ENCODE measurements around the gene MPP3. TPM values are rescaled to one million over a fixed set of nuclear protein-coding genes. Genes with fewer than 3 reads are reported as not detected.
A peak's percentile ranks its signal among the peaks of the same experiment; 100 is the strongest.

MPP3 gene
- total RNA-seq, 1 donor from 2014 or later: 0.47 TPM

DNA sequence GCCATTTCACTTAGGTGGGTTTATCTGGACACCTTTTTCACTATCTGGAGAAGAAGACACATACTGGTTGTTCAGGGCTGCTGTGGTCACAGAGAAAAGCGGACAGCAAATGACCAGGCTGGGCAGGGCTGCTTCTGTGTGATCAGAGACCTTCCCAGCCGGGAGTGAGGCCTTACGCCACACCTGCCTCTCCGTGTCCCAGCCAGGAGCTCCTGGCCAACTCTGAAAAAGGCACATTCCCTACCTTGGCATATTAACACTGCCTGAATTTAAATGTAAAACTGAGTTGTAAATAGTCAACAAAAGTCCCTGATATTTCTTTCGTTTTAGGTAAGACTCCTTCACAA lies 65.3 kb downstream of the MPP3 start:
- no peak for DNase-seq (ENCODE audit: low spot score)
- no peaks in the 10 kb centered on the region for H3K9me3 Mint-ChIP-seq
- H3K27ac Mint-ChIP-seq: no peak overlapping the region
- H3K27me3 Mint-ChIP-seq (ENCODE audit: insufficient read depth): no peaks in the 10 kb centered on the region
- no peaks in the 10 kb centered on the region for H3K4me1 Mint-ChIP-seq (ENCODE audit: low read depth)
- peaks cover 9% of the 10 kb centered on the region for H3K36me3 Mint-ChIP-seq (ENCODE audit: low read depth)
- H3K4me3 Mint-ChIP-seq: no peak overlapping the region
- intact Hi-C loops (cut with micrococcal nuclease): no loop called here

DNA sequence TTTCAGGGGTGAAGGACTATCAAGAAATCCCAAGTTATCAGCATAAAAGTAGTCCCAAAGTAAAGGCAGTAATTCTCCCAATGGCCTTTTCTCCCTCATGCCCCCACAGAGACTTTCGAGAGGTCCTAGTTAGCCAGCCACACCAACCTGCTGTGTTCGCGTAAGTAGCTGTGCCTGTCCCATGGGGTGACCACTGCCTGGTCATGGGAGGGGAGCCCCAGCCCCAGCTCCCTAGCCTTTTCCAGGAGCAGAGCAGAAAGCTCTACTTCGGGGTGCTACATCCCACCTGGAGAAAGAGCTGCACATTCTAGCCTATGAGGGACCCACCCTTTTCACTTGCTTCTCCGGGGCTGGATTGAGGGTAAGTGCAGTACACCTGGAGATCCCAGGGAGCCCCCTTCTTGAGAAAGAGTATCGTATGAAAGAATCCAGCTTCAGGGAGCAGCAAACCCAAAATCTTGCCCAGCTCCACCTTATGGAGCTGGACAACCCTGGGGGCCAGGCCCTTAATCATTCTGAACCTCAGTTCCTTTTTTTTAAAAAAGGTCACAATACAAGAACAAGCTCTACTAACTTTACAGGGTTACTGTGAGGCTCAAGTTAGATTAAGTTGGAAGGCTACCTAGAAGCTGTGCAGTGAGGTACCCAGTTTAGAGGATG lies 65.8 kb downstream of the MPP3 start:
- Mint-ChIP-seq H3K9me3 (no peaks in the 10 kb centered on the region), H3K4me1 (ENCODE audit: low read depth) (no peaks in the 10 kb centered on the region), H3K27ac (no peak overlapping the region), H3K27me3 (ENCODE audit: insufficient read depth) (no peaks in the 10 kb centered on the region), H3K36me3 (ENCODE audit: low read depth) (peaks cover 4% of the 10 kb centered on the region), H3K4me3 (no peak overlapping the region)
- intact Hi-C loops (cut with micrococcal nuclease): no loop called here
- DNase-seq (ENCODE audit: low spot score): no peak

DNA sequence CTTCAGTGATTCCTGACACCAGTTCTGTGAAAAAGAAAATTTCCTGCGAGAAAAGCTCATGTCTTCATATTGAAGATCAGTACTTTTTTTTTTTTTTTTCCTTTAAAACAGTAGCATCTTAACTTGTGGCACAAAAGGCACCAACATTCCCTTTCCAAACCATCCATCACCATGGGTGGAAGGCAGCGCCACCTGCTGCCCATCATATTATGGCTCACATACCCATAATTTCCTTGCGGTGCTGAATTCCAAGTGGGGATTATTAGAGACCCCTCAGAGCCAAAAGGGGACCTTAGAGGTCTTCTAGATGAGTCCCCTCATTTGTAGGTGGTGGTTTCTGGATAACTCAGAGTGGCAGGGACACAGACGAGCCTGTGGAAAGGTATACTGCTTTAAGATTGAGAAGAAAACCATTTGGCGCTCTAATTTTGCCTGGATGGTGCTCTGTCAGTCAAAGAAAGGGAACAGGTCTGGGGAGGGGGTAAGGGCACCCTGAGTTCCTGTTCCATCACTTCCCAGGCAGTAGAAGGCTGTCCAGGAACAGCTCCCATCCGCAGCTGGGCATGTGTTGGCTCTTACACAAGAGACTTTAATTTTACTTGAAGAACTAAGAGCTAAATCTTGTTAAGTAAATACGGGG lies 66.4 kb downstream of the MPP3 start:
- Mint-ChIP-seq H3K27me3 (ENCODE audit: insufficient read depth) (no peaks in the 10 kb centered on the region), H3K9me3 (no peaks in the 10 kb centered on the region), H3K36me3 (ENCODE audit: low read depth) (peaks cover 3% of the 10 kb centered on the region), H3K4me3 (no peak overlapping the region), H3K4me1 (ENCODE audit: low read depth) (no peaks in the 10 kb centered on the region), H3K27ac (no peak overlapping the region)
- DNase-seq (ENCODE audit: low spot score): no peak
- intact Hi-C loops (cut with micrococcal nuclease): loop anchor here (1.0 kb wide), 1 partner anchor 72 kb away; no protein-coding TSS in a partner anchor

DNA sequence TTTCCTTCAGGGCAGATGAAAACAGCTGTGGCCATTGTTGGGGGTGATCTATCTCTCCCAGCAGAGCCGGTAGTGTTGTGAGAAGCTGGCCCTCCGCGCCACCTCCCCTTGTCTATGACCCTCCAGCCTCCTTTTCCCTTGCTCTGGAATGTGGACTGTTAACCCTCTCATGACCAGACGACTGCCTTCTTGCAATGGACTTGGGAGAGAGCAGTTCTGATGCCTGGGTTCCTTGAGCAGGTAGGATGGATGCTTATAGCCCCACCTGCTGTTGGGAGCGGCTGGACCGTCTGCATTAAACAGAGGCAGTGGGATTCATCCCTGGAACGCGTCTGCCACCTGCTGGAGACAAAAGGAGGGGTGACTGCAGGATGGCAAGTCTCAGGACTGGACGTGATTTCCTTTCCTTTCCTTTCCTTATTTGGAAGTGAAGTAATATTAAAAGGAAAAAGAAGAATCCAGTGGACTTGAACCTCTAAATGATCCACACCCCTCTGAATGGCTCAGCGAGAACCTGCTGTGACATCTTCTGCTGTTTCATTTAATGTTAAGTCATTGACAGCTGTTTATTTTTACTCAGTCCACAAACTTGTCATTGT lies 72.6 kb downstream of the MPP3 start:
- Mint-ChIP-seq H3K4me3 (no peak overlapping the region), H3K4me1 (ENCODE audit: low read depth) (no peaks in the 10 kb centered on the region), H3K27me3 (ENCODE audit: insufficient read depth) (peaks cover 19% of the 10 kb centered on the region), H3K36me3 (ENCODE audit: low read depth) (no peaks in the 10 kb centered on the region), H3K9me3 (no peaks in the 10 kb centered on the region), H3K27ac (no peak overlapping the region)
- peak; percentile 79 for DNase-seq (ENCODE audit: low spot score)
- intact Hi-C loops (cut with micrococcal nuclease): loop anchor here (1.0 to 2.0 kb wide), 3 partner anchors 42 to 184 kb away; no protein-coding TSS in a partner anchor

DNA sequence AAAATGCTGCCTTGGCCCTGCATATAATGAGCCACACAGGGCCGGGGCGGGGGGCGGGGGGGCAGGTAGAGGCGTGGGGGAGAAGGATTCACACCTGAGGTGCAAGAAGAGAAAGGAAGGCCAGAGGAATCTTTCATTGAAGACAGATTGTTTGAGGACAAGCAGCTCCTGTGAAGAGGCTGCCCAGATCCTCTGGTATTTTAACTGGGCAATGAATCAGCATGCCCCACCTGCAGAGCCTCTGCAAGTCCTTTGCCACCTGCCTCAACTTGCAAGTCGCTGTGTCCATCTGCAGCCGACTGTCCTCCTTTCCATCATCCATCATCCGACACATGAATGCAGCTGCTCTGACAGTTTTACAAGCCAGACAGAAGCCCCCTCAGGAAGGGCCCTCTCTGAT lies 73.1 kb downstream of the MPP3 start:
- DNase-seq (ENCODE audit: low spot score): no peak
- H3K27ac Mint-ChIP-seq: no peak overlapping the region
- no peaks in the 10 kb centered on the region for H3K4me1 Mint-ChIP-seq (ENCODE audit: low read depth)
- no peaks in the 10 kb centered on the region for H3K36me3 Mint-ChIP-seq (ENCODE audit: low read depth)
- intact Hi-C loops (cut with micrococcal nuclease): loop anchor here (1.0 to 2.0 kb wide), 3 partner anchors 41 to 184 kb away; no protein-coding TSS in a partner anchor
- no peak overlapping the region for H3K4me3 Mint-ChIP-seq
- H3K9me3 Mint-ChIP-seq: no peaks in the 10 kb centered on the region
- peaks cover 19% of the 10 kb centered on the region for H3K27me3 Mint-ChIP-seq (ENCODE audit: insufficient read depth)

DNA sequence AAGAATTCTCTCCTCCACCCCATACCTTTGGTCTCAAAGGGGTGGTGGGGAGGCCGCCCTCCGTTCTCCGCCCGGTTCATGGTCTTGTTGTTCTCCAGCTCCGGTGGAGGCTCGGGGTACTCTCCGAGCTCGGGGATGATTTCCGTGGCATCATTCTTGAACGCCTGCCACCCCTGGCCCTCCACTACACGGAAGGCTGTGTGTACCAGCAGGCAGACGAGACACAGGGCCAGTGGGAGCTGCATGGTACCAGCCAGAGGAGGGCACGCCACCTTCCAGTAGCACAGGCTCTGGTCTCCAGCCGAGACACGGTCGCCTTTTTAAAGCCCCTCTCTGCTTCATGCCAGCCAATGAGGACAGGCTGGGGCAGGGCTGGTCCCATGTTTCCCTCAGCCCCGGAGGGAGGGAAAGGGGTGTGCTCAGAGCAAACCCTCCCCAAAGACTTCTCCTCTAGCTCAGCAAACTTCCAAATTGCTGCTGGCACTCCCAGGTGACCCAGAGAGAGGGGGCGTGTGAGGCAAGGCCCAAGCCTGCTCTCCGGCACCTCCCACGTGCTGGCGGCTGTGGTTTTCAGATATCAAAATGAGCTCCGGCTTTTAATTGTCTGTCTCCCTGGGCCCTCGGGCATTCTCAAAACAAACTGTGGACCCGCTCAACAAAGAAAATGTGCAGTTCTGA lies 74.3 kb downstream of the MPP3 start, which contains the start of gene SOST:
TSS of gene SOST (minus strand) at position 295 of the 678 bp plus-strand sequence. CDS start at position 245, 50 bp downstream.
- intact Hi-C loops (cut with micrococcal nuclease): no loop called here
- peaks cover 25% of the 10 kb centered on the region for H3K27me3 Mint-ChIP-seq (ENCODE audit: insufficient read depth)
- H3K27ac Mint-ChIP-seq: no peak within 1 kb of the TSS
- no peak for DNase-seq (ENCODE audit: low spot score)
- H3K4me3 Mint-ChIP-seq: no peak within 1 kb of the TSS
- peaks cover under 1% of the 10 kb centered on the region for H3K4me1 Mint-ChIP-seq (ENCODE audit: low read depth)
- H3K9me3 Mint-ChIP-seq: no peaks in the 10 kb centered on the region
- no peaks in the 10 kb centered on the region for H3K36me3 Mint-ChIP-seq (ENCODE audit: low read depth)

- Mint-ChIP-seq H3K9me3 (no peaks in the 10 kb centered on the region), H3K4me1 (ENCODE audit: low read depth) (peaks cover 6% of the 10 kb centered on the region), H3K4me3 (no peak overlapping the region), H3K27ac (no peak overlapping the region), H3K27me3 (ENCODE audit: insufficient read depth) (peaks cover 26% of the 10 kb centered on the region), H3K36me3 (ENCODE audit: low read depth) (no peaks in the 10 kb centered on the region)
- intact Hi-C loops (cut with micrococcal nuclease): no loop called here
- DNase-seq (ENCODE audit: low spot score): no peak
Measured at GRCh38 chr17:43758086-43758485, 74.9 kb downstream of the MPP3 start.

DNA sequence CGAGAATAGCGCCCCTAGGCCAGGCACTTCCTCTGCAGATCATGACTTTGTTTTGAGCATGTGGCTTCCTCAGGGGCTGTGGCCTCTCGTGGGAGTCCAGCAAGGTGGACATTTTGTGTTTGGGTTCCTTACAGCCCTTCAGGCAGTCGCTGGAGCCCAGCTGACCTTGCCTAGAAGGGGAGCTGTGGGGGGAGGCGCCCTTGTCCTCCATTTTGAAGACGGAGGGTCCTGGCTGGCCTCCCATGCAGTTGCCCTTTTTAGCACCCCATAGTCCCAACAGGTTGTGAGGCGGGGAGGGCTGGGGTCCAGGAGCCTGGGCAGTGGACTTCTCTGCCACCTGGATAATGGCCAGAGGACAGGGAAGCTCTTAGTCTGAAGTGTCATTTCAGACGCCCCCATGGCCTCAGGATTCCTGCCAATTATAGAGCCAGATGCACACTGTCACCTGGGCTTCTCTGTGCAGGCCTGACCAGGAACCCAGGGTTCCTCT lies 75.7 kb downstream of the MPP3 start:
- intact Hi-C loops (cut with micrococcal nuclease): no loop called here
- Mint-ChIP-seq H3K4me1 (ENCODE audit: low read depth) (peaks cover 9% of the 10 kb centered on the region), H3K27ac (no peak overlapping the region), H3K36me3 (ENCODE audit: low read depth) (no peaks in the 10 kb centered on the region), H3K27me3 (ENCODE audit: insufficient read depth) (peaks cover 33% of the 10 kb centered on the region), H3K9me3 (no peaks in the 10 kb centered on the region), H3K4me3 (no peak overlapping the region)
- DNase-seq (ENCODE audit: low spot score): no peak

GRCh38 chr17:43756201-43756600 lies 76.7 kb downstream of the MPP3 start:
- Mint-ChIP-seq H3K36me3 (ENCODE audit: low read depth) (no peaks in the 10 kb centered on the region), H3K27me3 (ENCODE audit: insufficient read depth) (peaks cover 33% of the 10 kb centered on the region), H3K4me1 (ENCODE audit: low read depth) (peaks cover 9% of the 10 kb centered on the region), H3K4me3 (no peak overlapping the region), H3K9me3 (no peaks in the 10 kb centered on the region), H3K27ac (no peak overlapping the region)
- intact Hi-C loops (cut with micrococcal nuclease): no loop called here
- no peak for DNase-seq (ENCODE audit: low spot score)

DNA sequence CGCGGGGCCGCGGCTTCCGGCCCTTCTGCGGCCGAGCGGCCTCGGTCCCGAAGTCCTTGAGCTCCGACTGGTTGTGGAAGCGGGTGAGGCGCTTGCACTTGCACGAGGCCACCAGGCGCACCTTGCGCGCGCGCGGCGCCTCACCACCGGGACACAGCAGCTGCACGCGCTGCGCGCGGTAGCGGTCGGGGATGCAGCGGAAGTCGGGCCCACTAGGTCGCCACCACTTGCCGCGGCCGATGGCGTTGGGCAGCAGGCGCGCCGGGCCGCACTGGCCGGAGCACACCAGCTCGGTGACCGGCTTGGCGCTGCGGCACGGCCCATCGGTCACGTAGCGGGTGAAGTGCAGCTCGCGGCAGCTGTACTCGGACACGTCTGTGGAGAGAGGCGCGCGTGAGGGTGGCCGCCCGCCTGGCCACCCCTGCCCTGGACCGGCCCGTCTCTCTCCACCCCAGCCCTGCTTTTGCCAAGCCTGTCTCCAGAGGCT lies 77.5 kb downstream of the MPP3 start:
- H3K27ac Mint-ChIP-seq: no peak overlapping the region
- H3K36me3 Mint-ChIP-seq (ENCODE audit: low read depth): no peaks in the 10 kb centered on the region
- H3K27me3 Mint-ChIP-seq (ENCODE audit: insufficient read depth): peaks cover 33% of the 10 kb centered on the region

GRCh38 chr17:43754947-43755346 lies 78.0 kb downstream of the MPP3 start:
- peaks cover 9% of the 10 kb centered on the region for H3K4me1 Mint-ChIP-seq (ENCODE audit: low read depth)
- intact Hi-C loops (cut with micrococcal nuclease): no loop called here
- DNase-seq (ENCODE audit: low spot score): no peak
- H3K36me3 Mint-ChIP-seq (ENCODE audit: low read depth): no peaks in the 10 kb centered on the region
- H3K4me3 Mint-ChIP-seq: no peak overlapping the region
- H3K27ac Mint-ChIP-seq: no peak overlapping the region
- no peaks in the 10 kb centered on the region for H3K9me3 Mint-ChIP-seq
- H3K27me3 Mint-ChIP-seq (ENCODE audit: insufficient read depth): peaks cover 32% of the 10 kb centered on the region

More for the DNA sequence above, 77.5 kb downstream of the MPP3 start:
- intact Hi-C loops (cut with micrococcal nuclease): no loop called here
- H3K4me1 Mint-ChIP-seq (ENCODE audit: low read depth): peaks cover 9% of the 10 kb centered on the region
- no peak overlapping the region for H3K4me3 Mint-ChIP-seq
- DNase-seq (ENCODE audit: low spot score): no peak
- H3K9me3 Mint-ChIP-seq: no peaks in the 10 kb centered on the region

DNA sequence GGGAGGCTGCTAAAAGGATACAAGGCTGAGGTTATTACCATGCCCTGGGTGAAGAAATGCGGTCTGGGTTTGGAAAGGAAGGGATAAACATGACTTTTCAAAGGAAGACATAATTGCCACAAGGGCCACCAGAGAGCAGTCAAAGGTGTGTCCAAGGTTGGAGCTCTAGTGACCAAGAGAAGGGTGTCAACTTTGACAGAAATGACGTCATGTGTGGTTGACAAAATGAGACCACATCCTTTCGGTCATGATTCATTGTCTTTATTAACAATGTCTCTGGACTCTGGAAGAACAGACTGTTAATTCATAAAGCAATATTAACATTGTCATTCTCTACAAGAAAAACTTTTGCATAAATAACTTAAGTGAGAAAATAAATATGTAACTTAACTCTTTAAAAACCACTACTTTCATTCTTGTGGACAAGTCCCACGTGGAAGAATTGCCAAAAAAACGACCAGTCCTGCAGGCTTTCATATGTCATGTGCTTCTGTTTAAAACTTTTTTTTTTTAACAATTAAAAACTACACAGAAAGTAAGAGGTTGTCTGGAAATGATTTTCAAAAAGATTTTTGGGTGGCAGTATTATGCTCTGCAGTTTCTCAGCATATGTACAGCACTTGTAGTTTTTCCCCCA lies 79.3 kb downstream of the MPP3 start:
- DNase-seq (ENCODE audit: low spot score): no peak
- Mint-ChIP-seq H3K27ac (no peak overlapping the region), H3K36me3 (ENCODE audit: low read depth) (no peaks in the 10 kb centered on the region), H3K4me3 (no peak overlapping the region), H3K9me3 (no peaks in the 10 kb centered on the region), H3K27me3 (ENCODE audit: insufficient read depth) (peaks cover 35% of the 10 kb centered on the region), H3K4me1 (ENCODE audit: low read depth) (peaks cover 9% of the 10 kb centered on the region)
- intact Hi-C loops (cut with micrococcal nuclease): no loop called here
